AG08395 (cell line): Measurements from ENCODE around the gene ADSS1.

Experiments
- DNase-seq: peaks from one replicate; pipeline ENCODE4 v3.0.0; 2012; ENCODE audit warnings: mixed read lengths, low spot score

ADSS1 gene

GRCh38 chr14:104784218-104784568 is 60.2 kb downstream of the ADSS1 start:
- DNase-seq, result no peak

DNA sequence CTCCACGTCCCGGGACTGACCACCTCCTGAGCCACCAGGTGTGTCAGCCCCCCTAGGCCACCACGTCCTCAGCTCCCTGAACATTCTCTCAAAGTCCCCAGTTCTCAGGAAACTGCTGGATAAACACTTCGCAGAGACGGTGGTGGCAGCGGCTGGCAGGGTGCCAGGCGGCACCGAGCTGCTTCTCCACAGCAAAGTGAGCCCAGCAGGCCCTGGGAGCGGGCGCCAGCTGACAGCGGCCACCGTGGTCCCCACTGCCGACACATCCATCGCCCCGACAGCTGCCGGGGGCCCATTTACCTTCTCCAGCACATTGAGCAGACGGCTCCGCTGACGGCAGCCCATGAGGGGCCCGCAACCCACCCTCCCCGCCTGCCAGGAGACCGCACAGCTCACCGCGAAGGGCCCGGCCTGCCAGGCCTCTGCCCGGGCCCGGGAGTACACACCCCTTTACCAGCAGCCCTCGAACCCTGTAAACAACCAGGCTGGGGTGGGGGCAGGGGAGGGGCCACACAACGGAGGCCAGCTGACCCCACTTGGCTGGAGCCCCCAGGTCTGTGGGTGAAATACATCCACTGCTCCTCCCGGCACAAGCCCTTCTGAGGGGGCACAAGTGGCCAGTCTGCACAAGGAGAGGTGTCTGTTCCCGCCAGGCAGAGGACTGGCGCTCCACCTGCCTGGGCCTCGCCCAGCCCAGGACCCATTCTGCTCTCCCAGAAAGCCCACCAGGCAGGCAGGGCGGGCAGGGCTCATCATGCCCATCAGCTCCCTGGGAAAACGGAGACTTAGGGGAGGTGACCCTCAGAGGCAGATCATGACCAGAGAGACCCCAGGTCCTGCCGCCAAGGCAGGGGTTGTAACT is 61.0 kb downstream of the ADSS1 start:
- no peak for DNase-seq

GRCh38 chr14:104785708-104786080 is 61.7 kb downstream of the ADSS1 start:
- no peak for DNase-seq

DNA sequence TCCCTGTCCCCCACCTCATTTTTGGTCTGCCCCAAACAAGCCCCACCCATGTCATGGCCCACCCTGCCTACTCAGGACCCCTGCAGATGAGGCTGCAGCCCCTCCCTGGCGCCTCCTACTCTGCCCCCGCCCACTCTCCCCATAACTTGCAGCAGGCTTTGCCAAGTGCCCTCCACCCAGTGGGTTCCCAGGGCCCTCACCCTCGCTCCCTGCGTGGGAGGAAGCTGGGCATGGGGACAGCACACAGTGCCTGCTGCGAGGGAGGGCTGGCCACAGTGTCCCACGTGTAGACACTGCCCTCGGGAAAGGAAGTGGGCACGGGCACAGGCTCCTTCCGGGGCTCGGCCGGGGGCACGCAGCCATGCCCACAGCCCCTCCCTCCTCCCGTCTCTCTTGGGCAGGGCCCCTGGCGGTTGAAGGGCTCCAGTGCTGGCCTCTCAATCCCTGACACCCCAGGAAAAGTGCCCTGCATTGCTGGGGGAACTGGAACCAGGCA is 62.1 kb downstream of the ADSS1 start:
- DNase-seq, result no peak

- no peak for DNase-seq
Observed at GRCh38 chr14:104786726-104787675, 63.0 kb downstream of the ADSS1 start.

GRCh38 chr14:104787736-104788135 is 63.7 kb downstream of the ADSS1 start:
- DNase-seq, result no peak

DNA sequence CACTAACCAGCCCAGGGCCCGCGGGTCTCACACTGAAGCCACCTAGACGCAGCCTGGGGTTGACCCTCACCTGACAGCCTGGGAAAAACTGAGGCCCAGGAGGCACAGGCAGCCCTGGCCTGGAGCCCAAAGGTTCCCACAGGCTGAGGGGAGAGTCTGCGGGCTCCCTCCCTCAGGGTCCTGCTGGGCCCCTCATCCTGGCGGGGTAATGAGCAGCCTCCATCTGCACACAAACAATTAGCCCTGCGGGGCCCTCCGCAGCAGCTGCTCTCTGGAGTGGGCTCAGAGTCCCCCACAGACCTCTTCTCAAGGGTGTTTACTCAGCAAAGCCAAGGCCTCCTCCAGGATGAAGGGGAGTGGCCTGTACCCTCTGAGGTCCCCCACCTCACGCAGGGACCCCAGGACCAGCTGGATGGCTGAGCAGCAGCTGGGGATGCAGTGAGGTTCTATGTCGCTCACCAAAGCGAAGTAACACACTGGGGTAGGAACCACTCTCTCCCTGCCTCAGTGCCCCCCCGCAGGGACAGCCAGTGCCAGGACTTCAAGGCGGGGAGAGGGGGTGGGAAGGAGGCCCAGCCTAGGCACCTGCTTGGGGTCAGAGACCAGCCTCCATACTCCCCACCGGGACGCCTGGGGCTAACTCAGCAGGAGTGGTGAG is 64.3 kb downstream of the ADSS1 start:
- no peak for DNase-seq

DNA sequence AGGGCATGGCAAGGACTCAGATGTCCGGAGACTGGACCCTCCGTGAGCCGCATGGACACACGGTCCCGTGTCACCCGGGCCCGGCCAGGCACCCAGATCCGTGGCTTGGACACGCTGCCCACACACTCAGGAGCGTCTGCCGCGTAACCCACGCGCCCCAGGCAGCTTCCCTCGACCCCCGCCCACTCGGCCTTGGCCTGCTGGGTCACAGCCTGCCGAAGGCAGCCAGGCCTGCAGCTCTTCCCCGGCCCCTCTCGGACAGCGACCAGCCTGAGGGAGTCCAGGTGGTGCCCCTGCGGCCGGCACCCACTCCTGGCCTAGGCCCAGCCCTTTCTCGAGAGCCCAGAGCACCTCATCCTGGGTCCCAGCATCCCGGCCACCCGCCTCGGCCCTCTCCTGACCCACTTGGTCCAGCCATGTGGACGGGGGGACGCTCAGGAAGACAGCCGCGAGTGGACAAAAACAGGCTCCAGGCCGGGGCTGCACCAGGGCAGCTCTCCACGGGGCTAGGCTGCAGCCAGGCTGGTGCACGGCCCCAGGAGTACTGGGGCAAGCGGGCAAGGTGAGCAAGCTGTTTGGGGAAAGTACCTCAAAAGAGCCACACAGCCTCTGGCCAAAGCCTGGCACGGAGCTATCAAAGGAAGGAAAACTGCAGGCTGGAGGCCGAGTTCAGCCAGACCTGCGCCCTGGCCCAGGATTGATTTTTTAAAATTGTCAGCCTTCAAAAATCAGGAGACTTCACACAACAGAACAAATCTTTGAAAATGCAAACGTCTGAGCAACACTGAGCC is 65.0 kb downstream of the ADSS1 start:
- DNase-seq, result no peak

- no peak for DNase-seq
Observed at GRCh38 chr14:104789752-104790743, 66.0 kb downstream of the ADSS1 start.

GRCh38 chr14:104791425-104791824 is 67.4 kb downstream of the ADSS1 start:
- no peak for DNase-seq

GRCh38 chr14:104792101-104792884 is 68.3 kb downstream of the ADSS1 start:
- DNase-seq, result no peak

DNA sequence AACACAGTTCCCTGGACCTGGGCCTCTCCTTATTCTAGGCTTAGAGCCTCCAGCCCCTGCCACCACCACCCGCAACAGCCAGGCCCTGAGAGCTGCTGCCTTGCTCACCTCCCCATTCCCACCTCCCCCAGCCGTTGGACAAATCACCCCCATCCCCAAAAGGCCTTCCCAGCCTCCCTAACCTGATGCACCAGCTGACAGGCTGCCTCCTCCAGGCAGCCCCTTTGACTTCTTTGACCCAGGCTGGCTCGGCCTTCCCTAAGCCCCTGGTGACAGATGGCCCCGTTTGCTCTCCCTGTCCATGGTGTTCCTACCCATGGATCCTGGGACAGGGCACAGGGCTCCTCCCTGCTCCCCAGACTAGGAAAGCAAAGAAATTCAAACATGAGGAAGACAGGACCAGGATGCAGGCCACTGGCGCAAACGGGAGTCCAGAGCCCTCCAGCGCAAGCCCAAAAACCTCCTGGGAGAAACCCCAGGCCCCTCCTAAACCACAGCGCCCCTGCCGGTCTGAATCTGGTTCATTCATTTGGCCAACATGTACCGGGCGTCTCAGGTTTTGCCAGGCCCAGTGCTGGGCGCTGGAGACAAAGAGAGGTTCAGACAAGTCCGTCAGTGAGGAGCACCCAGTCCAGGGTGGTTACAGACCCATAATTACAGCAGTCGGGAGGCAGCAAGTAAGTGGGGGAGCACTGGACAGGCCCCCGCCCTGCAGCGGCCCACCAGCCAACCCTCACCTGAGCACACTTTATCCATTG is 69.1 kb downstream of the ADSS1 start:
- no peak for DNase-seq

GRCh38 chr14:104793703-104793959 is 69.6 kb downstream of the ADSS1 start:
- no peak for DNase-seq

DNA sequence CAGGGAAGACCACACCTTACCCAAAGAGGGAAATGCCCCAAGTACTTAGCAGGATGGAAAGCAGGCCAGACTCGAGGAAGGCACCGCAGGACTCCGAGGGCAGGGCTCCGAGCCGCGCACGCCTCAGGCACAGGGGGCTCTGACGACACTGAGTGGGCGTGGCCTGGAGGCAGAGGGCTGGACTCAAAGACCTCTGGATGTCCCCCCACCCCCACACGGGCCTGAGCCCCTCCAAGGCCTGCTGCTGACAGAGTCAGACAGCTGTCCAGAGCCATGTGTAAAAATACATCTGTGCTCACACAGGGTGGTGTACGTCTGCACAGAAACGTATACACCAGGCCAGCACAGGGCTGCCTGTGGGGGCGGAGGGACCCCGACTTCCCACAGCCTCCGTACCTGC is 70.1 kb downstream of the ADSS1 start:
- DNase-seq, result peak; percentile 66

GRCh38 chr14:104794631-104794992 is 70.6 kb downstream of the ADSS1 start:
- DNase-seq, result peak; percentile 49

- DNase-seq, result peak; percentile 45
Observed at GRCh38 chr14:104794993-104795780, 71.2 kb downstream of the ADSS1 start, which contains the start of gene AKT1. Gene AKT1 (minus strand): TSS chr14:104795748. CDS start chr14:104792643, 3,105 bp downstream.

DNA sequence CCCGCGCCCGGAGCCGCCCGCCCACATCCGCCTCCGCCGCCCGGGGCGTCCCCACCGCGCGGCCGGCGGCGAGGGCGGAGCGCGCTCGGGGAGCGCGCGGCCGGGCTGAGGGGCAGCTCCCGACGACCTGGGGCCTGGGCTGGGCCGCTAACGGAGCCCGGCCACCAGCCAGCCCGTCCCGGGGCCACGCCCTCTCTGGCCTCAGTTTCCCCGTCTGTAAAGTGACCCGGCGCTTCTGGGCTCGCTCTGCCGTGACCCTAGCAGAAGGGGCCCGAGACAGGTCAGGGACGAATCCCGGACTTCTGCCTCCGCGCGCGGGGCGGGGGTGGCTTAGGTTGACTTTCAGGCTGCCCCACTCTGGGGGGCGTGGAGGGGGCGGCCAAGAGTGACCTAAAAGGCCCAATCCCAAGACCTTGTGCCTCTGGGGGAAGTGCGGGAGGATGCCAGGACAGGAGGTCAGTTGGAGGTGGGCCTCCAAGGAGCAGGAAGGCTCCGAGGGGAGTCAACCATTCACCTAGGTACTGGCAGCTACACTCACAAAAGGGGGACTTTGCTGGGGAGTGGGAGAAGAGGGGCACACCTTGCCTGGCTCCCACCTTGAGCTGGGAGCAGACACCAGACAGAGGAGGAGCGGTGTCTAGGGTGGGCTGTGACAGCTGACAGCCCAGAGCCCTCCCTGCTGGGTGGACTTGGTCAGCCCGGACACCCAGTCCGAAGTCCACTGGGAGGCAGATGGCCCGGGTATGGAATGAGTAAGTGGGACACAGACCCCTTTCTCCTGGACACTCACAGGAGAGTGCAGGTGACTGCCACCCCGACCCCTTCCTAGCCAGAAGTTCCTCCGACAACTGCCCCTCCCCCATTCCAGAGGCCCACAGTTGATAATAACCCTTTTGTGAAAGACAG is 72.0 kb downstream of the ADSS1 start:
- peak; percentile 86 for DNase-seq
